Kidney epithelial cell (primary cell): ENCODE measurements around the gene TMIGD2. TPM values are rescaled to one million over a fixed set of nuclear protein-coding genes. Genes with fewer than 3 reads are reported as not detected.
A peak's percentile ranks its signal among the peaks of the same experiment; 100 is the strongest.

Experiments used
- DNase-seq: peaks from one replicate; pipeline ENCODE4 v3.0.0-alpha.2; 2010; ENCODE audit warnings: low read depth
- H3K27me3 ChIP-seq: 2 replicates; pipeline ENCODE4 v1.6.0; 2011; ENCODE audit warnings: low read length; ENCODE audit not compliant: control insufficient read depth, insufficient read depth
- H3K36me3 ChIP-seq: 2 replicates; pipeline ENCODE4 v1.5.1; 2011; ENCODE audit warnings: low read length; ENCODE audit not compliant: control insufficient read depth, insufficient read depth
- H3K4me3 ChIP-seq: 2 replicates; pipeline ENCODE4 v1.5.1; 2011; ENCODE audit warnings: low read depth, mild to moderate bottlenecking, control low read depth, low read length
- CTCF ChIP-seq: IDR thresholded peaks from 2 replicates; pipeline ENCODE4 v1.5.1; 2011; ENCODE audit warnings: mild to moderate bottlenecking, moderate library complexity, low read length, control low read depth, inconsistent platforms; ENCODE audit not compliant: insufficient read depth, poor library complexity, severe bottlenecking
- total RNA-seq: library from RNA; depleted of rRNA; stranded (reverse); fragments of >200 nt; gene quantifications from 2 replicates; pipeline ENCODE4 v1.2.3, GENCODE V29; 2015

TMIGD2 gene
- total RNA-seq, 1 donor from 2014 or later, result not detected

- TF ChIP-seq CTCF, result peak; percentile 88
- Histone ChIP-seq H3K27me3 (no peaks in the 10 kb centered on the region), H3K4me3 (no peak overlapping the region), H3K36me3 (peaks cover 2% of the 10 kb centered on the region)
- DNase-seq, result no peak
These were observed 34.9 kb downstream of the TMIGD2 start for GRCh38 chr19:4267101-4267900.

GRCh38 chr19:4266253-4267000 is 35.8 kb downstream of the TMIGD2 start:
- peaks cover 2% of the 10 kb centered on the region for H3K36me3 ChIP-seq
- TF ChIP-seq CTCF, result no peak
- H3K4me3 ChIP-seq, result no peak overlapping the region
- no peak for DNase-seq
- H3K27me3 ChIP-seq, result no peaks in the 10 kb centered on the region

- no peaks in the 10 kb centered on the region for H3K27me3 ChIP-seq
- DNase-seq, result no peak
- H3K4me3 ChIP-seq, result no peak overlapping the region
- peaks cover 2% of the 10 kb centered on the region for H3K36me3 ChIP-seq
- TF ChIP-seq CTCF, result no peak
These were observed 37.4 kb downstream of the TMIGD2 start for GRCh38 chr19:4264812-4265211.

GRCh38 chr19:4260613-4261191 is 41.5 kb downstream of the TMIGD2 start:
- DNase-seq, result no peak
- peaks cover 2% of the 10 kb centered on the region for H3K36me3 ChIP-seq
- TF ChIP-seq CTCF, result no peak
- H3K27me3 ChIP-seq, result no peaks in the 10 kb centered on the region
- no peak overlapping the region for H3K4me3 ChIP-seq

- H3K4me3 ChIP-seq, result no peak overlapping the region
- H3K27me3 ChIP-seq, result no peaks in the 10 kb centered on the region
- no peak for TF ChIP-seq CTCF
- peaks cover 5% of the 10 kb centered on the region for H3K36me3 ChIP-seq
- DNase-seq, result no peak
These were observed 44.0 kb downstream of the TMIGD2 start for GRCh38 chr19:4258181-4258580.
